Right atrium auricular region (tissue), 2 donors: Measurements from ENCODE around the gene RBM43. TPM values are rescaled to one million over a fixed set of nuclear protein-coding genes. Genes with fewer than 3 reads are reported as not detected.

ENCODE experiments used
- DNase-seq: peaks from one replicate; pipeline ENCODE4 v3.0.0-alpha.2; 2019; ENCODE audit warnings: low spot score
- H3K27ac ChIP-seq, 2 donors: fragments of 200-600 bp; sonication (generic); 1 replicate in 1 of 2; 2 replicates in 1 of 2; pipeline ENCODE4 v1.5.1; 2016 to 2019
- H3K27me3 ChIP-seq, 2 donors: fragments of 200-600 bp; sonication (generic); one replicate each; pipeline versions ENCODE4 v1.5.1 to v1.6.0; 2017 to 2019
- H3K36me3 ChIP-seq: fragments of 200-600 bp; sonication (generic); one replicate; pipeline ENCODE4 v1.5.1; 2016
- H3K4me1 ChIP-seq, 2 donors: fragments of 200-600 bp; sonication (generic); one replicate each; pipeline versions ENCODE4 v1.5.1 to v1.6.0; 2017 to 2019
- H3K4me3 ChIP-seq, 2 donors: fragments of 200-600 bp; sonication (generic); 1 replicate in 1 of 2; 2 replicates in 1 of 2; pipeline ENCODE4 v1.5.1; 2017 to 2019; ENCODE audit warnings: mild to moderate bottlenecking in 1 of 2, moderate library complexity in 1 of 2
- H3K9me3 ChIP-seq, 2 donors: fragments of 200-600 bp; sonication (generic); one replicate each; pipeline ENCODE4 v1.5.1; 2019
- CTCF ChIP-seq, 2 donors: fragments of 200-600 bp; sonication (generic); IDR thresholded peaks; one replicate each; pipeline ENCODE4 v1.5.1; 2019; ENCODE audit warnings: antibody characterized with exemption in 2 of 2
- total RNA-seq, 2 donors: library from RNA; depleted of rRNA; stranded (reverse); fragments of >200 nt; gene quantifications; one replicate each; pipeline ENCODE4 v1.1.0, GENCODE V29; 2016

Gene RBM43
- total RNA-seq, 2 donors from 2014 or later: 1.6 to 2.0 TPM

- no peaks in the 10 kb centered on the region for H3K36me3 ChIP-seq
- H3K27ac ChIP-seq: no peak overlapping the region
- no peak overlapping the region for H3K4me3 ChIP-seq
- no peak for DNase-seq
- no peaks in the 10 kb centered on the region for H3K9me3 ChIP-seq
- H3K4me1 ChIP-seq: peaks cover 0 to 4% of the 10 kb centered on the region in 2 donors
- no peak for TF ChIP-seq CTCF (IDR thresholded peaks at IDR 0.05)
- no peaks in the 10 kb centered on the region for H3K27me3 ChIP-seq
Measured at GRCh38 chr2:151258121-151258520, 3.5 kb downstream of the RBM43 start.

- H3K36me3 ChIP-seq: peaks cover 4% of the 10 kb centered on the region
Measured at GRCh38 chr2:151252646-151253045, 9.0 kb downstream of the RBM43 start.

GRCh38 chr2:151251012-151251411 lies 10.7 kb downstream of the RBM43 start:
- DNase-seq: no peak
- no peak for TF ChIP-seq CTCF (IDR thresholded peaks at IDR 0.05)
- H3K36me3 ChIP-seq: peaks cover 4% of the 10 kb centered on the region
- H3K27me3 ChIP-seq: no peaks in the 10 kb centered on the region
- no peaks in the 10 kb centered on the region for H3K4me1 ChIP-seq
- no peak overlapping the region for H3K4me3 ChIP-seq
- peaks cover 0 to 32% of the 10 kb centered on the region in 2 donors for H3K9me3 ChIP-seq
- H3K27ac ChIP-seq: no peak overlapping the region

More at GRCh38 chr2:151252646-151253045, 9.0 kb downstream of the RBM43 start:
- H3K27me3 ChIP-seq: no peaks in the 10 kb centered on the region
- no peaks in the 10 kb centered on the region for H3K4me1 ChIP-seq
- TF ChIP-seq CTCF (IDR thresholded peaks at IDR 0.05): no peak
- H3K9me3 ChIP-seq: peaks cover 0 to 21% of the 10 kb centered on the region in 2 donors
- DNase-seq: no peak
- no peak overlapping the region for H3K4me3 ChIP-seq
- H3K27ac ChIP-seq: no peak overlapping the region

- no peaks in the 10 kb centered on the region for H3K4me1 ChIP-seq
- no peak overlapping the region for H3K4me3 ChIP-seq
- no peak overlapping the region for H3K27ac ChIP-seq
- no peaks in the 10 kb centered on the region for H3K27me3 ChIP-seq
- H3K9me3 ChIP-seq: peaks cover 0 to 32% of the 10 kb centered on the region in 2 donors
- TF ChIP-seq CTCF (IDR thresholded peaks at IDR 0.05): no peak
- H3K36me3 ChIP-seq: peaks cover 4% of the 10 kb centered on the region
- DNase-seq: no peak
Measured at GRCh38 chr2:151247432-151247831, 14.2 kb downstream of the RBM43 start.

- peaks cover 4% of the 10 kb centered on the region for H3K36me3 ChIP-seq
- H3K27ac ChIP-seq: no peak overlapping the region
- H3K9me3 ChIP-seq: peaks cover 0 to 32% of the 10 kb centered on the region in 2 donors
- no peaks in the 10 kb centered on the region for H3K4me1 ChIP-seq
- no peak overlapping the region for H3K4me3 ChIP-seq
- no peaks in the 10 kb centered on the region for H3K27me3 ChIP-seq
- no peak for TF ChIP-seq CTCF (IDR thresholded peaks at IDR 0.05)
- no peak for DNase-seq
Measured at GRCh38 chr2:151246152-151246551, 15.5 kb downstream of the RBM43 start.

GRCh38 chr2:151243468-151243867 lies 18.2 kb downstream of the RBM43 start:
- no peaks in the 10 kb centered on the region for H3K27me3 ChIP-seq
- no peak for DNase-seq
- peaks cover 0 to 19% of the 10 kb centered on the region in 2 donors for H3K9me3 ChIP-seq
- no peak overlapping the region for H3K4me3 ChIP-seq
- H3K36me3 ChIP-seq: no peaks in the 10 kb centered on the region
- no peak for TF ChIP-seq CTCF (IDR thresholded peaks at IDR 0.05)
- no peaks in the 10 kb centered on the region for H3K4me1 ChIP-seq
- H3K27ac ChIP-seq: no peak overlapping the region
